ENCODE measurements around the gene EDN1.

DNA sequence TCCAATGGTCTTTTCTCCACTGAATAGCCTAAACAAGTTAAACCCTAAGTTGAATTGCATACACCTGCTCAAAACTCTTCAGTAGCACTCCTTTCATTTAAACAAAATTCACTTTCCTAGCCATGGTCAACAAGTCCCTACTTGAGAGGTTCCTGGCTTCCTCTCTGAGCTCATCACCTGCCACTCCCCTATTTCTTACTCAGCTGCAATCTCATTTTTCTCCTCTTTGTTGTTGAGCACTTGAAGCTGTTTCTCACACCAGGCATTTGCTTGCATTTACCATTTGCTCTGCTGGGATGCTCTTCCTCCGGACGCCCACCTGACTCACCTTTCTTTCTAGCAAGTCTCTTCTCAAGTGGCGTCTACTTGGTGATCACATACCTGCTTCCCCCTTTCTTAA, 38.5 kb downstream of the EDN1 start:
- TF ChIP-seq FOSL1 (tag; conservative IDR thresholded peaks at IDR 0.05) (no peak), FOXJ2 (tag; IDR thresholded peaks at IDR 0.05) (no peak), KLF16 (IDR thresholded peaks at IDR 0.05) (no peak), SMC3 (conservative IDR thresholded peaks at IDR 0.05; ENCODE audit: insufficient read depth, low read depth, low read length) (no peak), EP300 (IDR thresholded peaks at IDR 0.05; ENCODE audit: low read length) (no peak), FIP1L1 (IDR thresholded peaks at IDR 0.05; ENCODE audit: low read depth, low read length, poor library complexity, severe bottlenecking) (no peak)
- TF ChIP-seq, protein P1, sequence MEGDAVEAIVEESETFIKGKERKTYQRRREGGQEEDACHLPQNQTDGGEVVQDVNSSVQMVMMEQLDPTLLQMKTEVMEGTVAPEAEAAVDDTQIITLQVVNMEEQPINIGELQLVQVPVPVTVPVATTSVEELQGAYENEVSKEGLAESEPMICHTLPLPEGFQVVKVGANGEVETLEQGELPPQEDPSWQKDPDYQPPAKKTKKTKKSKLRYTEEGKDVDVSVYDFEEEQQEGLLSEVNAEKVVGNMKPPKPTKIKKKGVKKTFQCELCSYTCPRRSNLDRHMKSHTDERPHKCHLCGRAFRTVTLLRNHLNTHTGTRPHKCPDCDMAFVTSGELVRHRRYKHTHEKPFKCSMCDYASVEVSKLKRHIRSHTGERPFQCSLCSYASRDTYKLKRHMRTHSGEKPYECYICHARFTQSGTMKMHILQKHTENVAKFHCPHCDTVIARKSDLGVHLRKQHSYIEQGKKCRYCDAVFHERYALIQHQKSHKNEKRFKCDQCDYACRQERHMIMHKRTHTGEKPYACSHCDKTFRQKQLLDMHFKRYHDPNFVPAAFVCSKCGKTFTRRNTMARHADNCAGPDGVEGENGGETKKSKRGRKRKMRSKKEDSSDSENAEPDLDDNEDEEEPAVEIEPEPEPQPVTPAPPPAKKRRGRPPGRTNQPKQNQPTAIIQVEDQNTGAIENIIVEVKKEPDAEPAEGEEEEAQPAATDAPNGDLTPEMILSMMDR (IDR thresholded peaks at IDR 0.05 in 2 of 3, conservative IDR thresholded peaks at IDR 0.05 in 1 of 3; ENCODE audit: insufficient read depth in 2 of 3, low read depth in 1 of 3, low read length in 3 of 3), result no peak
